PC-9 (cell line): ENCODE measurements around the gene SMURF1. TPM values are rescaled to one million over a fixed set of nuclear protein-coding genes. Genes with fewer than 3 reads are reported as not detected.
A peak's percentile ranks its signal among the peaks of the same experiment; 100 is the strongest.

Experiments used
- BruUV-seq: library from RNA; stranded (reverse); fragments of 400-500 nt; replicated peaks from 2 replicates; lab custom pipeline; 2021; lab: Mats Ljungman, UMichigan
- CTCF ChIA-PET: fragments of 300-600 bp; sonication (Branson Sonifier 250); formaldehyde crosslinking; loops from one replicate; lab custom pipeline; 2022; ENCODE audit warnings: antibody characterized with exemption; lab: Charles Lee
- POLR2A ChIA-PET: fragments of 300-600 bp; sonication (Branson Sonifier 250); formaldehyde crosslinking; loops from one replicate; lab custom pipeline; 2022; ENCODE audit warnings: antibody characterized with exemption; ENCODE audit not compliant: unreplicated experiment; lab: Charles Lee
- DNase-seq, 2 experiments: peaks; one replicate each; pipeline versions ENCODE4 v3.0.0 to v3.0.0-alpha.2; 2015 to 2022; ENCODE audit warnings: mixed read lengths in 1 of 2
- H2AFZ ChIP-seq: fragments of 200-600 bp; sonication (generic); 2 replicates; pipeline ENCODE4 v1.8.1; 2017; ENCODE audit warnings: antibody characterized with exemption
- H3F3A ChIP-seq: fragments of 200-600 bp; sonication (generic); 2 replicates; pipeline ENCODE4 v1.8.1; 2017; ENCODE audit warnings: antibody characterized with exemption, mild to moderate bottlenecking, low read depth; ENCODE audit not compliant: insufficient read depth
- H3K27ac ChIP-seq: fragments of 200-600 bp; sonication (generic); 2 replicates; pipeline ENCODE4 v1.6.1; 2016; ENCODE audit warnings: mixed run types
- H3K27me3 ChIP-seq: fragments of 200-600 bp; sonication (generic); 2 replicates; pipeline ENCODE4 v1.6.1; 2016; ENCODE audit warnings: low read depth, mixed run types; ENCODE audit not compliant: insufficient read depth
- H3K36me3 ChIP-seq: fragments of 200-600 bp; sonication (generic); 2 replicates; pipeline ENCODE4 v1.6.1; 2016; ENCODE audit warnings: low read depth, mixed run types
- H3K4me1 ChIP-seq: fragments of 200-600 bp; sonication (generic); replicated peaks from 2 replicates; pipeline ENCODE4 v1.6.1; 2016; ENCODE audit warnings: mixed run types; ENCODE audit not compliant: insufficient read depth
- H3K4me2 ChIP-seq: fragments of 200-600 bp; sonication (generic); 2 replicates; pipeline ENCODE4 v1.6.1; 2017; ENCODE audit warnings: mixed run types
- H3K4me3 ChIP-seq: fragments of 200-600 bp; sonication (generic); 2 replicates; pipeline ENCODE4 v1.6.1; 2016; ENCODE audit warnings: mixed run types
- H3K79me2 ChIP-seq: fragments of 200-600 bp; sonication (generic); 2 replicates; pipeline ENCODE4 v1.6.1; 2017; ENCODE audit warnings: low read depth, mixed run types
- H3K9me2 ChIP-seq: fragments of 200-600 bp; sonication (generic); 2 replicates; pipeline ENCODE4 v1.8.1; 2017; ENCODE audit warnings: mild to moderate bottlenecking; ENCODE audit not compliant: insufficient read depth
- H3K9me3 ChIP-seq: fragments of 200-600 bp; sonication (generic); 2 replicates; pipeline ENCODE4 v1.8.1; 2016; ENCODE audit warnings: low read depth; ENCODE audit not compliant: insufficient read depth
- H4K20me1 ChIP-seq: fragments of 200-600 bp; sonication (generic); 2 replicates; pipeline ENCODE4 v1.8.1; 2017; ENCODE audit not compliant: insufficient read depth
- EZH2 ChIP-seq: fragments of 200-600 bp; sonication (generic); IDR thresholded peaks from 2 replicates; pipeline ENCODE4 v1.8.0; 2017; ENCODE audit warnings: antibody characterized with exemption, low read depth
- intact Hi-C: fragments of 100-400 bp; cut with micrococcal nuclease; formaldehyde crosslinking; loops from one replicate; pipeline ENCODE4 v1.10.0; 2022; ENCODE audit not compliant: unreplicated experiment
- total RNA-seq: library from RNA; stranded (reverse); gene quantifications from 2 replicates; pipeline ENCODE4 v1.2.3, GENCODE V29; 2021
- TF ChIP-seq, protein P1 (sequence below): fragments of 200-600 bp; sonication (generic); conservative IDR thresholded peaks from 2 replicates; pipeline ENCODE4 v1.6.1; 2017; ENCODE audit warnings: mixed run types, antibody characterized with exemption, mild to moderate bottlenecking, moderate library complexity

Gene SMURF1
- total RNA-seq, 1 experiment from 2014 or later, result 53.2 TPM

DNA sequence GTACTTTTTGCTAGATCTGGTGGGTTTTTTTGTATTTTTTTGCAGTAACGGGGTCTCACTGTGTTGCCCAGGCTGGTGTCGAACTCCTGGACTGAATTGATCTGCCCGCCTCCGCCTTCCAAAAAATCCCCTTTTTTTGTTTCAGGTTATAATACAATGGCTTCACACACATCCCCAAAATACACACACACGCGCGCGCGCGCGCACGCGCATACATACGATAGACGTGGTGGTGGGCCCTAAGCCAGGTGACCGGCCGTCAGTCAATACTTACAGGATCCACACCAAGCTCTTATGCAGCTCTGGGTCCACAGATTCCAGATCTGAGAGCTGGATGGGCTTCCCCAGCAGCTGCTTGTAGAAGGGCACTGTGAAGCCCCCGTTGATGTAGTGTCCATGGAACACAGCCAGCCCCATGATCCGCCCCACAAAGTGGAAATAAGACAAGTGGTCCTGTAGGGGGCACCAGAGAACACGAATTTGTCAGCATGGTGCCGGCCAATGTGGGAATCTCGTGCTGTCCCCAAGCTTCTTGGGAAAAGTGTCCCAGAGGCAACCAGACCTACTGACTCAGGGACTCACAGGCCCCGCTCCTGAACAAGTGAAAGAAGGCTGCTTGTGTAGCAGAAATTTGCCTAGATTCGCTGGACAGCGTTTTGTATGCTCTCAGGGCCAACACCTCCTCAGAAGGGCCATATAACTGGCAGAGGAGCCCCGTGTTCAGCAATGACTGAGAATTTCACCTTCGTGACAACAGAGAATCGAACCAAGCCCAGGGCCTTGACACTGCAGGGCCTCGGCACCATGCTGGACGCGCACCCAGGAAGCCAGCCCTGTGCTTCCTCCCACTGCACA, 103.6 kb downstream of the SMURF1 start:
- peak overlapping the region; percentile 20 for H3K27ac ChIP-seq
- no peaks in the 10 kb centered on the region for H3K4me1 ChIP-seq
- H4K20me1 ChIP-seq, result peaks cover 26% of the 10 kb centered on the region
- H3K9me2 ChIP-seq, result no peaks in the 10 kb centered on the region
- DNase-seq, result peak; percentile 64 to 75
- POLR2A ChIA-PET, result interaction anchor here (0.6 kb wide), 1 partner anchor 89 kb away, joined by 6 read pairs; no protein-coding TSS in a partner anchor
- TF ChIP-seq, protein P1, sequence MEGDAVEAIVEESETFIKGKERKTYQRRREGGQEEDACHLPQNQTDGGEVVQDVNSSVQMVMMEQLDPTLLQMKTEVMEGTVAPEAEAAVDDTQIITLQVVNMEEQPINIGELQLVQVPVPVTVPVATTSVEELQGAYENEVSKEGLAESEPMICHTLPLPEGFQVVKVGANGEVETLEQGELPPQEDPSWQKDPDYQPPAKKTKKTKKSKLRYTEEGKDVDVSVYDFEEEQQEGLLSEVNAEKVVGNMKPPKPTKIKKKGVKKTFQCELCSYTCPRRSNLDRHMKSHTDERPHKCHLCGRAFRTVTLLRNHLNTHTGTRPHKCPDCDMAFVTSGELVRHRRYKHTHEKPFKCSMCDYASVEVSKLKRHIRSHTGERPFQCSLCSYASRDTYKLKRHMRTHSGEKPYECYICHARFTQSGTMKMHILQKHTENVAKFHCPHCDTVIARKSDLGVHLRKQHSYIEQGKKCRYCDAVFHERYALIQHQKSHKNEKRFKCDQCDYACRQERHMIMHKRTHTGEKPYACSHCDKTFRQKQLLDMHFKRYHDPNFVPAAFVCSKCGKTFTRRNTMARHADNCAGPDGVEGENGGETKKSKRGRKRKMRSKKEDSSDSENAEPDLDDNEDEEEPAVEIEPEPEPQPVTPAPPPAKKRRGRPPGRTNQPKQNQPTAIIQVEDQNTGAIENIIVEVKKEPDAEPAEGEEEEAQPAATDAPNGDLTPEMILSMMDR, result peak; percentile 81
- TF ChIP-seq EZH2, result no peak
- H3K4me2 ChIP-seq, result no peak overlapping the region
- H3K79me2 ChIP-seq, result no peaks in the 10 kb centered on the region
- no peak overlapping the region for H3K4me3 ChIP-seq
- no peak overlapping the region for H2AFZ ChIP-seq
- no TSS peak for BruUV-seq
- H3K36me3 ChIP-seq, result peaks cover 84% of the 10 kb centered on the region
- H3K9me3 ChIP-seq, result no peaks in the 10 kb centered on the region
- CTCF ChIA-PET, result no interaction called here
- no peaks in the 10 kb centered on the region for H3K27me3 ChIP-seq
- intact Hi-C loops, result loop anchor here (1.0 to 5.0 kb wide), 5 partner anchors 103 to 292 kb away; partner anchors contain the start of gene MYH16
- H3F3A ChIP-seq, result peaks cover 50% of the 10 kb centered on the region; the same call in 1 of the 2 replicates

- CTCF ChIA-PET, result interaction anchor here (0.7 kb wide), 1 partner anchor 245 kb away, joined by 10 read pairs; no protein-coding TSS in a partner anchor
- TF ChIP-seq, protein P1, result no peak
- no peak for TF ChIP-seq EZH2
- no peaks in the 10 kb centered on the region for H3K4me1 ChIP-seq
- H3K4me3 ChIP-seq, result no peak overlapping the region
- no peak overlapping the region for H2AFZ ChIP-seq
- no peaks in the 10 kb centered on the region for H3K9me2 ChIP-seq
- no peak overlapping the region for H3K4me2 ChIP-seq
- peaks cover 26% of the 10 kb centered on the region for H4K20me1 ChIP-seq
- intact Hi-C loops, result no loop called here
- no peaks in the 10 kb centered on the region for H3K27me3 ChIP-seq
- H3K9me3 ChIP-seq, result no peaks in the 10 kb centered on the region
- H3K79me2 ChIP-seq, result no peaks in the 10 kb centered on the region
- peaks cover 50% of the 10 kb centered on the region; the same call in 1 of the 2 replicates for H3F3A ChIP-seq
- no peak for DNase-seq
- POLR2A ChIA-PET, result no interaction called here
- peaks cover 76% of the 10 kb centered on the region for H3K36me3 ChIP-seq
- BruUV-seq, result no TSS peak
- H3K27ac ChIP-seq, result no peak overlapping the region
These were observed 104.5 kb downstream of the SMURF1 start for GRCh38 chr7:99039384-99039891.

DNA sequence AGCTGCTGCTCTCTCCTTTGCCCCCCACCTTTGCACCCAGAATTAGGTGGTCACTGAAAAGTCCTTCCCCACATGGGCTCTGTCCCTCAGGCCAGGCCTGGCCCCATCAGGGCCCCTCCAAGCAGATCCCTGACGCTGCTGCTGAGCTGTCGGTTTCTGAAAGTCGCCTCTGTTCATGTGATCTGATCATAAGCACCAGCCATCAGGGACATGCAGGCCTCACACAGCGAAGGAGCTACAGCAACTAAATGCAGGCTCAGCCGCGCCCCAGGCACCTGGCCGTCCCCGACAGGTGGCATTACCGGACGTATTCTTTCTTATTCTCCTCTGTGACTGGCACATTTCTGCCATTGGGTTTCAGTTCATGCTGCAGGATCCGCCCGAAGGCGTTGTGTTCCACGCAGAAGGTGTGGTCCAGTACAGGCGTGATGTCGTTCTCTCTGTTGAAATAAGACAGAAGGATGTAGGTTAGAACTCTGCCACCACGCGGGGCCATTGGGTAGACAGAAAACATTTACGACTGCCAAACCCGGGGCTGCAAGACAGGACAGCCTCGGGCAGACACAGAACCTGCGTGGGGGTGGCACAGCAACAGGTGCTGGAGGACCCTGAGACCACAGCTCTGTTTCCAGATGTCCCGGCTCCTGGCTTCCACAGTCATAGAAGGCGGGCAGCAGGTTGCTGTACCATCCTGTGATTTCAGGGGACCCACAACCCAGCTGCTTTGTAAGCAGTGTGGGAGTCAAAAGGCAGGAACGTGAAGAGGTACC, 105.6 kb downstream of the SMURF1 start:
- POLR2A ChIA-PET, result no interaction called here

More for the DNA sequence above, 105.6 kb downstream of the SMURF1 start:
- Histone ChIP-seq H3K36me3 (peaks cover 71% of the 10 kb centered on the region), H3K27me3 (no peaks in the 10 kb centered on the region), H3K9me3 (no peaks in the 10 kb centered on the region), H3K9me2 (no peaks in the 10 kb centered on the region), H3K79me2 (no peaks in the 10 kb centered on the region), H2AFZ (no peak overlapping the region), H3K4me3 (no peak overlapping the region), H4K20me1 (peaks cover 26% of the 10 kb centered on the region), H3K4me1 (no peaks in the 10 kb centered on the region), H3F3A (peaks cover 41% of the 10 kb centered on the region; the same call in 1 of the 2 replicates), H3K4me2 (no peak overlapping the region), H3K27ac (no peak overlapping the region)
- TF ChIP-seq EZH2, result no peak
- TF ChIP-seq, protein P1, result no peak
- intact Hi-C loops, result no loop called here
- BruUV-seq, result no TSS peak
- CTCF ChIA-PET, result no interaction called here
- no peak for DNase-seq
